K562 (cell line): ENCODE results near the gene TCF15. TPM values are rescaled to one million over a fixed set of nuclear protein-coding genes. Genes with fewer than 3 reads are reported as not detected.

Experiments used
- BACH1 ChIP-seq: fragments of 200-800 bp; sonication (Bioruptor generic); IDR thresholded peaks from 2 replicates; pipeline ENCODE4 v1.6.1; 2016; ENCODE audit warnings: missing genetic modification characterization, missing compliant biosample characterization
- CXXC5 ChIP-seq: fragments of 250-450 bp; sonication (Bioruptor Pico); IDR thresholded peaks from 2 replicates; pipeline ENCODE4 v1.8.0; 2022; ENCODE audit warnings: inconsistent platforms, mild to moderate bottlenecking, moderate library complexity
- ESRRB ChIP-seq: fragments of 250-450 bp; sonication (Bioruptor Pico); IDR thresholded peaks from 2 replicates; pipeline ENCODE4 v1.5.0; 2020; ENCODE audit warnings: mild to moderate bottlenecking, moderate library complexity, borderline replicate concordance
- FIP1L1 ChIP-seq: fragments of 200-400 bp; formaldehyde crosslinking; IDR thresholded peaks from 2 replicates; pipeline ENCODE4 v1.6.1; 2018; ENCODE audit warnings: mild to moderate bottlenecking, low read depth, low read length; ENCODE audit not compliant: poor library complexity, severe bottlenecking
- MYBL2 ChIP-seq, 2 experiments: fragments of 450-650 bp in 1 of 2; sonication (generic) in 1 of 2; formaldehyde crosslinking in 1 of 2; IDR thresholded peaks; 2 replicates each; pipeline versions ENCODE4 v1.6.1 to v1.8.1; 2017 to 2022; ENCODE audit warnings: borderline replicate concordance in 1 of 2, inconsistent platforms in 1 of 2, low read depth in 1 of 2, mild to moderate bottlenecking in 1 of 2, missing genetic modification reagents in 1 of 2, moderate library complexity in 1 of 2
- MYC ChIP-seq, 2 experiments: fragments of 250-450 bp in 1 of 2; sonication (Bioruptor Pico) in 1 of 2; IDR thresholded peaks; 2 replicates each; pipeline versions ENCODE4 v1.5.1 to v1.6.1; 2012 to 2021; ENCODE audit warnings: low read depth in 2 of 2, borderline replicate concordance in 1 of 2, improper control_type of control experiment in 1 of 2, low read length in 1 of 2, mild to moderate bottlenecking in 1 of 2, moderate library complexity in 1 of 2
- polyA plus RNA-seq, 8 experiments: library from polyadenylated mRNA; depleted of rRNA in 4 of 8; stranded (reverse) in 5 of 8; unstranded in 3 of 8; fragments of >200 nt; fragmentation: Nextera tagmentation in 2 of 8; fragmentation: Illumina TruSeq in 1 of 8; extraction: Ambion mirVana in 2 of 8; extraction: Trizol in 1 of 8; gene quantifications; 2 replicates each; pipeline versions ENCODE4 v1.2.1 to v1.2.3, GENCODE V29; 2011 to 2014; ENCODE audit warnings: inconsistent platforms in 1 of 8, missing spikeins in 1 of 8
- total RNA-seq, 7 experiments: library from RNA; depleted of rRNA in 6 of 7; stranded (reverse); fragments of >200 nt in 6 of 7; fragmentation: Illumina TruSeq in 2 of 7; extraction: Trizol in 2 of 7; gene quantifications; 2 replicates each; pipeline versions ENCODE4 v1.2.1 to v1.2.3, GENCODE V29; 2011 to 2021; ENCODE audit warnings: low replicate concordance in 1 of 7
- TF ChIP-seq, protein P1 (sequence below): fragments of 450-650 bp; IDR thresholded peaks from 2 replicates; pipeline ENCODE4 v1.6.1; 2017; ENCODE audit warnings: antibody characterized with exemption, mild to moderate bottlenecking
- TF ChIP-seq, protein P2 (sequence below), 2 experiments: fragments of 450-650 bp; formaldehyde crosslinking in 1 of 2; IDR thresholded peaks; 2 replicates each; pipeline versions ENCODE4 v1.4.0 to v1.6.1; 2014 to 2020; ENCODE audit warnings: mild to moderate bottlenecking in 2 of 2, borderline replicate concordance in 1 of 2, low read depth in 1 of 2

Gene TCF15
- total and polyA plus RNA-seq, 9 of the 15 experiments (the other 6 are each of a cell fraction or from before 2014, with no cell fraction given), result 0.04 to 5.0 (median 1.2) TPM

DNA sequence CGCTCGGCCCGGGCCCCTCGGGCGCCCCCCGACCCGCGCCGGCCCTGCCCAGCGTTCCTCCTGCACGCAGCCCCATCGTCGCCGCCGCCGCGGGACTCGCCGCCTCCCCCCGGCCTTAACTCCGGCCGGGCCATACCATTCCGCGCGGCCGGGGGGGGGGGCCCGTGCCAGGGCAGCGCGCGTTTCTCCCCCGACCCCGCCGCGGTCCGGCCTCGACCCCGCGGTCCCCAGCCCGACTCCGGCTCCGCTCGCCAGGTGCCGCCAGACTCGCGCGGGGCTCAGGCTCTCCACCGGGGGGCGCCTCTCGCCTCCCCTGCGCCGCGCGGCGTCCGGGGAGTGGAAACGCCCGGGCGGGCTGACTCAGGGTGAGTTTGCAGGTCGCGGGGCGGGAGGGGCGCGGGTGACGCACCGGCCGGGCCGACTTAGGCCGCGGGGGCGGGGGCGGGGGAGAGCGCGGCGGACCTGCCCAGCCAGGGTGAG is 43.0 kb upstream of the TCF15 start, which contains the start of gene SRXN1 (continued):
- TF ChIP-seq, protein P1, sequence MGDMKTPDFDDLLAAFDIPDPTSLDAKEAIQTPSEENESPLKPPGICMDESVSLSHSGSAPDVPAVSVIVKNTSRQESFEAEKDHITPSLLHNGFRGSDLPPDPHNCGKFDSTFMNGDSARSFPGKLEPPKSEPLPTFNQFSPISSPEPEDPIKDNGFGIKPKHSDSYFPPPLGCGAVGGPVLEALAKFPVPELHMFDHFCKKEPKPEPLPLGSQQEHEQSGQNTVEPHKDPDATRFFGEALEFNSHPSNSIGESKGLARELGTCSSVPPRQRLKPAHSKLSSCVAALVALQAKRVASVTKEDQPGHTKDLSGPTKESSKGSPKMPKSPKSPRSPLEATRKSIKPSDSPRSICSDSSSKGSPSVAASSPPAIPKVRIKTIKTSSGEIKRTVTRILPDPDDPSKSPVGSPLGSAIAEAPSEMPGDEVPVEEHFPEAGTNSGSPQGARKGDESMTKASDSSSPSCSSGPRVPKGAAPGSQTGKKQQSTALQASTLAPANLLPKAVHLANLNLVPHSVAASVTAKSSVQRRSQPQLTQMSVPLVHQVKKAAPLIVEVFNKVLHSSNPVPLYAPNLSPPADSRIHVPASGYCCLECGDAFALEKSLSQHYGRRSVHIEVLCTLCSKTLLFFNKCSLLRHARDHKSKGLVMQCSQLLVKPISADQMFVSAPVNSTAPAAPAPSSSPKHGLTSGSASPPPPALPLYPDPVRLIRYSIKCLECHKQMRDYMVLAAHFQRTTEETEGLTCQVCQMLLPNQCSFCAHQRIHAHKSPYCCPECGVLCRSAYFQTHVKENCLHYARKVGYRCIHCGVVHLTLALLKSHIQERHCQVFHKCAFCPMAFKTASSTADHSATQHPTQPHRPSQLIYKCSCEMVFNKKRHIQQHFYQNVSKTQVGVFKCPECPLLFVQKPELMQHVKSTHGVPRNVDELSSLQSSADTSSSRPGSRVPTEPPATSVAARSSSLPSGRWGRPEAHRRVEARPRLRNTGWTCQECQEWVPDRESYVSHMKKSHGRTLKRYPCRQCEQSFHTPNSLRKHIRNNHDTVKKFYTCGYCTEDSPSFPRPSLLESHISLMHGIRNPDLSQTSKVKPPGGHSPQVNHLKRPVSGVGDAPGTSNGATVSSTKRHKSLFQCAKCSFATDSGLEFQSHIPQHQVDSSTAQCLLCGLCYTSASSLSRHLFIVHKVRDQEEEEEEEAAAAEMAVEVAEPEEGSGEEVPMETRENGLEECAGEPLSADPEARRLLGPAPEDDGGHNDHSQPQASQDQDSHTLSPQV, result peak; percentile 49; the same call in 1 of the 2 replicates
- no peak for TF ChIP-seq MYBL2 (IDR thresholded peaks at IDR 0.05; ENCODE audit: low read depth)
- TF ChIP-seq MYBL2 (CRISPR knock-in tag; IDR thresholded peaks at IDR 0.05; ENCODE audit: borderline replicate concordance), result no peak
- TF ChIP-seq, protein P2, sequence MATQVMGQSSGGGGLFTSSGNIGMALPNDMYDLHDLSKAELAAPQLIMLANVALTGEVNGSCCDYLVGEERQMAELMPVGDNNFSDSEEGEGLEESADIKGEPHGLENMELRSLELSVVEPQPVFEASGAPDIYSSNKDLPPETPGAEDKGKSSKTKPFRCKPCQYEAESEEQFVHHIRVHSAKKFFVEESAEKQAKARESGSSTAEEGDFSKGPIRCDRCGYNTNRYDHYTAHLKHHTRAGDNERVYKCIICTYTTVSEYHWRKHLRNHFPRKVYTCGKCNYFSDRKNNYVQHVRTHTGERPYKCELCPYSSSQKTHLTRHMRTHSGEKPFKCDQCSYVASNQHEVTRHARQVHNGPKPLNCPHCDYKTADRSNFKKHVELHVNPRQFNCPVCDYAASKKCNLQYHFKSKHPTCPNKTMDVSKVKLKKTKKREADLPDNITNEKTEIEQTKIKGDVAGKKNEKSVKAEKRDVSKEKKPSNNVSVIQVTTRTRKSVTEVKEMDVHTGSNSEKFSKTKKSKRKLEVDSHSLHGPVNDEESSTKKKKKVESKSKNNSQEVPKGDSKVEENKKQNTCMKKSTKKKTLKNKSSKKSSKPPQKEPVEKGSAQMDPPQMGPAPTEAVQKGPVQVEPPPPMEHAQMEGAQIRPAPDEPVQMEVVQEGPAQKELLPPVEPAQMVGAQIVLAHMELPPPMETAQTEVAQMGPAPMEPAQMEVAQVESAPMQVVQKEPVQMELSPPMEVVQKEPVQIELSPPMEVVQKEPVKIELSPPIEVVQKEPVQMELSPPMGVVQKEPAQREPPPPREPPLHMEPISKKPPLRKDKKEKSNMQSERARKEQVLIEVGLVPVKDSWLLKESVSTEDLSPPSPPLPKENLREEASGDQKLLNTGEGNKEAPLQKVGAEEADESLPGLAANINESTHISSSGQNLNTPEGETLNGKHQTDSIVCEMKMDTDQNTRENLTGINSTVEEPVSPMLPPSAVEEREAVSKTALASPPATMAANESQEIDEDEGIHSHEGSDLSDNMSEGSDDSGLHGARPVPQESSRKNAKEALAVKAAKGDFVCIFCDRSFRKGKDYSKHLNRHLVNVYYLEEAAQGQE (IDR thresholded peaks at IDR 0.05; ENCODE audit: borderline replicate concordance), result peak; percentile 87
- TF ChIP-seq, protein P2 (CRISPR knock-in tag; IDR thresholded peaks at IDR 0.05; ENCODE audit: low read depth), result no peak
- peak; percentile 21; the same call in 1 of the 2 replicates for TF ChIP-seq BACH1
- TF ChIP-seq CXXC5 (CRISPR knock-in tag), result peak; percentile 82
- peak; percentile 61 for TF ChIP-seq FIP1L1
- TF ChIP-seq ESRRB (CRISPR knock-in tag), result no peak
- peak; percentile 39; the same call in 1 of the 2 replicates for TF ChIP-seq MYC (IDR thresholded peaks at IDR 0.05; ENCODE audit: low read depth, low read length)
- TF ChIP-seq MYC (CRISPR knock-in tag; IDR thresholded peaks at IDR 0.05; ENCODE audit: borderline replicate concordance, low read depth), result no peak
